HL-60 (cell line): ENCODE measurements around the gene SETBP1.

ENCODE experiments used
- DNase-seq, 2 experiments: peaks; one replicate each; pipeline ENCODE4 v3.0.0-alpha.2; 2010 to 2020; ENCODE audit warnings: low read depth in 1 of 2, low spot score in 1 of 2
- H3K27ac ChIP-seq: fragments of 250-450 bp; sonication (Bioruptor Pico); replicated peaks from 2 replicates; pipeline ENCODE4 v1.5.1; 2020; ENCODE audit warnings: mild to moderate bottlenecking, moderate library complexity
- H3K27me3 ChIP-seq: fragments of 250-450 bp; sonication (Bioruptor Pico); 2 replicates; pipeline ENCODE4 v1.5.1; 2021; ENCODE audit warnings: mild to moderate bottlenecking, moderate library complexity; ENCODE audit not compliant: insufficient read depth, poor library complexity, severe bottlenecking
- H3K4me3 ChIP-seq: replicated peaks from 2 replicates; pipeline ENCODE4 v1.5.1; 2011; ENCODE audit warnings: mild to moderate bottlenecking, control low read depth, low read length; ENCODE audit not compliant: insufficient read depth
- CTCF ChIP-seq: IDR thresholded peaks from one replicate; pipeline ENCODE4 v1.5.1; 2011; ENCODE audit warnings: low read length, control low read depth, inconsistent platforms; ENCODE audit not compliant: insufficient read depth
- GABPA ChIP-seq: IDR thresholded peaks from 2 replicates; pipeline ENCODE4 v1.6.1; 2012; ENCODE audit warnings: low read depth
- POLR2AphosphoS5 ChIP-seq: IDR thresholded peaks from 2 replicates; pipeline ENCODE4 v1.6.1; 2012; ENCODE audit warnings: low read depth
- REST ChIP-seq: IDR thresholded peaks from 2 replicates; pipeline ENCODE4 v1.6.1; 2012; ENCODE audit warnings: low read depth; ENCODE audit not compliant: insufficient replicate concordance
- SPI1 ChIP-seq: IDR thresholded peaks from 2 replicates; pipeline ENCODE4 v1.6.1; 2012; ENCODE audit warnings: low read depth, mild to moderate bottlenecking, borderline replicate concordance

The SETBP1 gene

GRCh38 chr18:44726059-44726421 lies 45.4 kb downstream of the SETBP1 start:
- Histone ChIP-seq H3K4me3 (no peak overlapping the region), H3K27me3 (peaks cover 46% of the 10 kb centered on the region), H3K27ac (no peak overlapping the region)
- TF ChIP-seq REST (no peak), CTCF (no peak), GABPA (no peak), POLR2AphosphoS5 (no peak), SPI1 (no peak)
- no peak for DNase-seq

- TF ChIP-seq SPI1 (no peak), CTCF (no peak), POLR2AphosphoS5 (no peak), GABPA (no peak), REST (no peak)
- Histone ChIP-seq H3K27ac (no peak overlapping the region), H3K27me3 (peaks cover 42% of the 10 kb centered on the region), H3K4me3 (no peak overlapping the region)
- no peak for DNase-seq
Measured at GRCh38 chr18:44727291-44727690, 46.6 kb downstream of the SETBP1 start.

- Histone ChIP-seq H3K27me3 (peaks cover 44% of the 10 kb centered on the region), H3K27ac (no peak overlapping the region), H3K4me3 (no peak overlapping the region)
- no peak for TF ChIP-seq REST
- DNase-seq = no peak
Measured at GRCh38 chr18:44729631-44730101, 49.0 kb downstream of the SETBP1 start.
